Natural killer cell (primary cell): ENCODE results near the gene KCNS3. TPM values are rescaled to one million over a fixed set of nuclear protein-coding genes. Genes with fewer than 3 reads are reported as not detected.

Experiments
- ATAC-seq, 3 donors: fragments of 150-1000 bp in 2 of 3; fragments of 200-7000 bp in 1 of 3; cut with Tn5 transposase; 1 replicate in 1 of 3; 2 replicates in 2 of 3; pipeline ENCODE4 v1.10.0; 2021; ENCODE audit warnings: mild to moderate bottlenecking in 2 of 3, moderate library complexity in 2 of 3
- DNase-seq, 2 donors: peaks; one replicate each; pipeline versions ENCODE4 v3.0.0 to v3.0.0-alpha.2; 2013 to 2021; ENCODE audit warnings: mixed read lengths in 1 of 2
- H3K27ac ChIP-seq: one replicate; pipeline ENCODE4 v1.5.1; 2013; ENCODE audit warnings: mild to moderate bottlenecking, low read length
- H3K27me3 ChIP-seq: one replicate; pipeline ENCODE4 v1.6.1; 2013; ENCODE audit warnings: low read length; ENCODE audit not compliant: control insufficient read depth, insufficient read depth
- H3K36me3 ChIP-seq: one replicate; pipeline ENCODE4 v1.6.1; 2013; ENCODE audit warnings: low read length; ENCODE audit not compliant: control insufficient read depth, insufficient read depth
- H3K4me1 ChIP-seq: one replicate; pipeline ENCODE4 v1.6.1; 2013; ENCODE audit warnings: low read length; ENCODE audit not compliant: control insufficient read depth, insufficient read depth
- H3K4me3 ChIP-seq: one replicate; pipeline ENCODE4 v1.5.1; 2013; ENCODE audit warnings: low read length
- H3K9me3 ChIP-seq: one replicate; pipeline ENCODE4 v1.6.1; 2013; ENCODE audit warnings: low read length; ENCODE audit not compliant: control insufficient read depth, insufficient read depth
- H3K27ac Mint-ChIP-seq, 2 donors: one replicate each; pipeline ENCODE4 v1.8.0; 2022; ENCODE audit warnings: mild to moderate bottlenecking in 2 of 2, mixed read lengths in 2 of 2, moderate library complexity in 1 of 2
- H3K27me3 Mint-ChIP-seq, 2 donors: one replicate each; pipeline ENCODE4 v1.8.0; 2022; ENCODE audit warnings: low read depth in 2 of 2, mixed read lengths in 2 of 2
- H3K36me3 Mint-ChIP-seq: one replicate; pipeline ENCODE4 v1.8.0; 2022; ENCODE audit warnings: mixed read lengths
- H3K4me1 Mint-ChIP-seq, 2 donors: one replicate each; pipeline ENCODE4 v1.8.0; 2022; ENCODE audit warnings: mixed read lengths in 2 of 2
- H3K4me3 Mint-ChIP-seq: one replicate; pipeline ENCODE4 v1.8.0; 2022; ENCODE audit warnings: mild to moderate bottlenecking, moderate library complexity, mixed read lengths
- H3K9me3 Mint-ChIP-seq, 2 donors: one replicate each; pipeline ENCODE4 v1.8.0; 2022; ENCODE audit warnings: mixed read lengths in 2 of 2
- WGBS: methylation state at CpG from one replicate; pipeline ENCODE4 v1.1.7; 2013; ENCODE audit warnings: missing lambda C conversion rate; ENCODE audit not compliant: insufficient coverage; 5-methylcytosine and 5-hydroxymethylcytosine counted together
- intact Hi-C: fragments of 100-400 bp; cut with micrococcal nuclease; formaldehyde crosslinking; loops from one replicate; pipeline ENCODE4 v1.14.2; 2022
- total RNA-seq, 4 donors: library from RNA; stranded (reverse); fragments of 120-200 nt in 1 of 4; gene quantifications; one replicate each; pipeline versions ENCODE4 v1.2.3 to v1.2.4, GENCODE V29; 2013 to 2022
- TF ChIP-seq, protein P1 (sequence below): fragments of 200-600 bp; IDR thresholded peaks from one replicate; pipeline ENCODE4 v1.8.0; 2022; ENCODE audit warnings: antibody characterized with exemption

The KCNS3 gene
- total RNA-seq, 3 donors from 2014 or later (not counting 1 experiment from before 2014, with no cell fraction given): not detected

- WGBS: 1% methylated on average over 28 of the region's 28 CpGs
- H3K27ac ChIP-seq: no peak overlapping the region
- TF ChIP-seq, protein P1, sequence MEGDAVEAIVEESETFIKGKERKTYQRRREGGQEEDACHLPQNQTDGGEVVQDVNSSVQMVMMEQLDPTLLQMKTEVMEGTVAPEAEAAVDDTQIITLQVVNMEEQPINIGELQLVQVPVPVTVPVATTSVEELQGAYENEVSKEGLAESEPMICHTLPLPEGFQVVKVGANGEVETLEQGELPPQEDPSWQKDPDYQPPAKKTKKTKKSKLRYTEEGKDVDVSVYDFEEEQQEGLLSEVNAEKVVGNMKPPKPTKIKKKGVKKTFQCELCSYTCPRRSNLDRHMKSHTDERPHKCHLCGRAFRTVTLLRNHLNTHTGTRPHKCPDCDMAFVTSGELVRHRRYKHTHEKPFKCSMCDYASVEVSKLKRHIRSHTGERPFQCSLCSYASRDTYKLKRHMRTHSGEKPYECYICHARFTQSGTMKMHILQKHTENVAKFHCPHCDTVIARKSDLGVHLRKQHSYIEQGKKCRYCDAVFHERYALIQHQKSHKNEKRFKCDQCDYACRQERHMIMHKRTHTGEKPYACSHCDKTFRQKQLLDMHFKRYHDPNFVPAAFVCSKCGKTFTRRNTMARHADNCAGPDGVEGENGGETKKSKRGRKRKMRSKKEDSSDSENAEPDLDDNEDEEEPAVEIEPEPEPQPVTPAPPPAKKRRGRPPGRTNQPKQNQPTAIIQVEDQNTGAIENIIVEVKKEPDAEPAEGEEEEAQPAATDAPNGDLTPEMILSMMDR: no peak
- Mint-ChIP-seq H3K4me3 (peak overlapping the region; percentile 79), H3K27me3 (peaks cover 57 to 66% of the 10 kb centered on the region in 2 donors), H3K4me1 (peaks cover 5 to 9% of the 10 kb centered on the region in 2 donors), H3K9me3 (no peaks in the 10 kb centered on the region), H3K36me3 (no peaks in the 10 kb centered on the region), H3K27ac (no peak overlapping the region)
- DNase-seq: no peak
- ATAC-seq: peak in 1 of 3 donors; percentile 13
- intact Hi-C loops: no loop called here
- peaks cover 19% of the 10 kb centered on the region for H3K4me1 ChIP-seq
- no peak overlapping the region for H3K4me3 ChIP-seq
- H3K27me3 ChIP-seq: peaks cover 31% of the 10 kb centered on the region
- H3K36me3 ChIP-seq: no peaks in the 10 kb centered on the region
- no peaks in the 10 kb centered on the region for H3K9me3 ChIP-seq
Measured at GRCh38 chr2:17877811-17878280, 621 bp upstream of the KCNS3 start.

- H3K4me1 Mint-ChIP-seq: peaks cover 5 to 9% of the 10 kb centered on the region in 2 donors
- H3K4me3 Mint-ChIP-seq: peak overlapping the region; percentile 55
- ATAC-seq: no peak
- Histone ChIP-seq H3K9me3 (no peaks in the 10 kb centered on the region), H3K4me3 (peak overlapping the region; percentile 27), H3K27ac (no peak overlapping the region), H3K4me1 (peaks cover 19% of the 10 kb centered on the region), H3K27me3 (peaks cover 31% of the 10 kb centered on the region), H3K36me3 (no peaks in the 10 kb centered on the region)
- H3K27me3 Mint-ChIP-seq: peaks cover 56 to 66% of the 10 kb centered on the region in 2 donors
- DNase-seq: no peak
- TF ChIP-seq, protein P1: no peak
- WGBS: 2% methylated on average over 47 of the region's 49 CpGs
- H3K9me3 Mint-ChIP-seq: no peaks in the 10 kb centered on the region
- no peaks in the 10 kb centered on the region for H3K36me3 Mint-ChIP-seq
- intact Hi-C loops: no loop called here
- no peak overlapping the region for H3K27ac Mint-ChIP-seq
Measured at GRCh38 chr2:17879137-17879912, 858 bp downstream of the KCNS3 start.

GRCh38 chr2:17879913-17880274 is 1.4 kb downstream of the KCNS3 start:
- H3K27ac Mint-ChIP-seq: no peak overlapping the region
- Histone ChIP-seq H3K36me3 (no peaks in the 10 kb centered on the region), H3K27me3 (peaks cover 31% of the 10 kb centered on the region), H3K9me3 (no peaks in the 10 kb centered on the region), H3K4me3 (no peak overlapping the region), H3K4me1 (peaks cover 19% of the 10 kb centered on the region), H3K27ac (no peak overlapping the region)
- H3K9me3 Mint-ChIP-seq: no peaks in the 10 kb centered on the region
- H3K4me1 Mint-ChIP-seq: peaks cover 5 to 9% of the 10 kb centered on the region in 2 donors
- H3K27me3 Mint-ChIP-seq: peaks cover 57 to 66% of the 10 kb centered on the region in 2 donors
- DNase-seq (no peak), ATAC-seq (no peak)
- 30% methylated on average over 9 of the region's 9 CpGs for WGBS
- peak overlapping the region; percentile 68 for H3K4me3 Mint-ChIP-seq
- intact Hi-C loops: no loop called here
- no peaks in the 10 kb centered on the region for H3K36me3 Mint-ChIP-seq
- TF ChIP-seq, protein P1: no peak
